Hepatic stellate cell (primary cell): ENCODE data around the gene TNFRSF25.
"Not testable (repeated sequence)": the region's sequence is repeated elsewhere in the genome, so short reads cannot be mapped to it uniquely, and the experiment has no call there.

Experiments used
- DNase-seq: peaks from one replicate; pipeline ENCODE4 v3.0.0; 2011; ENCODE audit warnings: low spot score

Gene TNFRSF25

DNA sequence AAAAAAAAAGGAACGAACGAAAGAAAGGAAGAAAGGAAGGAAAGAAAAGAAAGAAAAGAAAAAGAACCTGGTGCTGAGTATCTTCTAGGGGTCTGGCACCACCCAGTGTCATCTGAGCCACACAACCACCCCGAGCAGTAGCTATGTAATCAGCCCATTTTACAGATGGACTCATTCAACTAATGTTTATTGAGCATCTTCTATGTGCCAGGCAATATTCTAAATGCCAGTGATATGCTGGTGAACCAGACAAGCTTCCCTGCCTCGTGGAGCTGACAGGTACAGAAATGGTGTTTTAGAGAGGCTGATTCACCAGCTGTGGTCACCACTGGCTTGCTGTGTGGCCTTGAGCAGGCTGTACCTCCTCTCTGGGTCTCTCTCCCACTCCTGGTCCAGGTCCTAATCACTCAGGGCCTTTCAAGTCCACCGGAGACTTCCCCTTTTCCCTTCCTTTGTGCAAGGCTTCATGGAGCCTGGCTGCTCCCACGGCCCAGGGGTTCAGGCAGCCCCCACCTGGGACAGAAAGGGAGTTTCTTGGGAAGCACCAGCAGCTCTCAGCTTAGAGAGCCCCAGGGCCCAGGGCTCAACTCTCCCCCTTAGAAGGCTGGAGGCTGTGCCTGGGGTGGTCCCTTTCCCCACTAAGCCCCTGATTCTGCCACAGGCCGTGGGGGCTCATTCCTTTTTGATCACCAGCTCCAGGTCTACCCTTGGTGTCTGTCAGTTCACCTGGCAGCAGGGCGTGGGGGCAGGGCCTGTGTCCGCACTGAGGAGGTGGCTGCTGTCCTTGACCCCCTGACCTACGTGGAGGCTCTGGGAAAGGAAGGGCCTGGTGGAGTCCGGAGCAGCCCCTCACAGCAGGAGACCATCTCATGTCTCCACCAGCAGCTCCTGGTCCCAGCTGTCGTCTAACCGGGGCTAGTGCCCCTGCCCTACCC lies 34.1 kb downstream of the TNFRSF25 start:
- not testable (repeated sequence) for DNase-seq

DNA sequence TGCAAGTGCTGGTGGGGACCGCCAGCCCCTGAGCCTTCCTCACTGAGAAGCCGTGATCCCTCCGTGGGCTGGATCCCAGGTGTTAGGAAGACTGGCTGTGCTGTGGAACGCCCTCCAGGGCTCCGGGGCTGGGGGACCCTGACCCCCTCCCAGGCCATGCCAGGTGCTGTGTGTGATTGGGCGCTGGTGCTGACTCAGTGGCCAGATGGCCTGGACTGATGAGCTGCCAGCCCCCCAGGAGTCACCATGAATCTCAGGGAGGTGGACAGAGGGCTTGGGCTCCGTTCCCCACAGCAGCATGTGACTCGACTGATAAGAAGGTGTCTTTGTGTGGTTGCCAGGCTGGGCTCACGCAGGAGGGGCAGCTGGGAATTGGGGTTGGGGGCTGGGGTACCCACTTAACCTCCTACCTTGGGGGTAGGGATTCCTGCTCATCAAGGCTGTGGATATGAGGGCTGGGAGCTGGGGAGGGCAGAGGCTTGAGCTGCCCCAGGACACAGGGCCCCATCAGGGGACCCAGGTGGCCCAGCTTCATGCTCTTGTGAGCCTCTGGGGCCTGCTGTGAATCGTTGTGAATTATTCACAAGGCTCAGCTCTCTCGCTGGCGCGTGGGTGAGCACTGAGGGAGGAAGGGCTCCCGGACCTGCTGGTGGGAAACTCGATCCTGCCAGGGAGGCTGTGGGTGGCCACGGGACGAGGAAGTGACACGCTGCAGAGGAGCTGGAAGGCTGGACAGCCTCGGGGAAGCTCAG lies 36.1 kb downstream of the TNFRSF25 start:
- DNase-seq: not testable (repeated sequence)

DNA sequence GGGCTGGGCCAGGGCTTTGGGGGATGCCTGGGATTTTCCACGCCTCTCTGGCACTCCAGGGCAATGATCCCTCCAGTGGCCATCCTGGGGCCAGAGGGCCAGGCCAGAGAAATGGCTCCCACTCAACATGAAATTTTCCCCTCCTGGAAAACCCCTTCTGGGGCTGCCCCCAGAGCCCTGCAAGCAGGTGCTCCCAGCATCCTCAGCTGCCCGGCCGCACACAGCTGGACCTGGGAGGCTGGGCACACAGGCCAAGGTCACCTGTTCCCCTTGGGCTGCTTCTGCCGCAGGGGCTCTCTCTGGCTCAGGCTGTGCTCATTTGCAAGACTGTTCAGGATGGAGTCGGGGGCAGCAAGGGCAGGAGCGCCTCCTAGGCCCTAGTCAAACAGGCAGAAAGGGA lies 37.5 kb downstream of the TNFRSF25 start:
- not testable (repeated sequence) for DNase-seq

DNA sequence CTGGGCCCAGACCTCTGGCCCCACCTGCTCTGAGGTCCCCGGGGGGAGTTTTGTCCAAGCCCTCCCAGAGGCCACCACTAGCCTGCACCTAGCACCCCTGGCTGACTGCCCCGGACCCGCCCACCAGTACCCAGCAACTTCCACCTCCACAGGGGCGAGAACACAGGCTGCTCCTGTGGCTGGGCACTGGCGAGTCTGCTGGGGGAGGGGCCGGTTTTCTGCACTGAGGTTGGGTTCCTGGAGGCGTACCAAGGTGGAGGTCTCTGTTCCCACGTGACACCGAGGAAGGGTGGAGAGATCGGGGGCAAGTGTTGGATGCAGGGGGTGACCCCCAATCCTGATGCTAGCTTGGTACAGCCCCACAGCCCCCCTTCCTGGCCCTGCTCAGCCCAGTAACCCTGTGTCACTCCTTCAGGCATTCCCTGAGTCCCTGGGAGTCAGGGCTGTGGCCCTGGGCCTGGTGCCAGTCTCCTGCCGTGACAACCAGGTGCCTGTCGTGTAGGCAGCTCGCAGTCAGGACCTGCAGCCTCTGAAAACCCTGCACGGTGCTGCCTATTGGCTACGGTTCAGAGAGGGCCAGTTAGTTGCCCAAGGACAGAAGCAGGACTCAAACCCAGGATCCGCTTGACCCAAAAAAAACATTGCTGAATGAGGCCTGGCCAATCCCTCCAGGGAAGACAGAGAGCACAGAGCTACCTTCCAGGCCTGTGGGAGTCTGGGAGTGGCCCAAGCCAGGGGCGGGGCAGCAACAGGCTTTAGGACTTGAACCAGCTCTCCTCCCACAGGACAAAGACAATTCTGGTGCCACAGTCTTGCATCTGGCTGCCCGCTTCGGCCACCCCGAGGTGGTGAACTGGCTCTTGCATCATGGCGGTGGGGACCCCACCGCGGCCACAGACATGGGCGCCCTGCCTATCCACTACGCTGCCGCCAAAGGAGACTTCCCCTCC lies 38.3 kb downstream of the TNFRSF25 start:
- DNase-seq: no peak

DNA sequence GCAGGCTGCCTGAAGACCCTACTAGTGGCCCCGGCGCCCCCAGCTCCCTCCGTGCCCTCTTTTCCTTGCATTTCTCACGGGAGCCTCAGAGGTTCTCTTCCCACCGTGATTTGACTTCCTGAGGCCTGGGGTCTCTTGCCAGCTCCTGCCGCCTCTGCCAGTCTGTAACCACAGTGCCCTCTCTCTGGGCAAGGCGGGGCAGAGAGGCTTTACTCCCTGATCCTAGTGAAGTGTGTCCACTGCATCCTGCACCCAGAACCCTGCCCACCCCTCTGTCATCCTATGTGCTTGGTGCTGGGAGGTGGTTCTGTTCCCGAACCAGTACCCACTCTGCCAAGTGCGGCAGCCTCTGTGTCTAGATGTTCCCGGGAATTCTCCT lies 39.0 kb downstream of the TNFRSF25 start:
- DNase-seq: no peak

DNA sequence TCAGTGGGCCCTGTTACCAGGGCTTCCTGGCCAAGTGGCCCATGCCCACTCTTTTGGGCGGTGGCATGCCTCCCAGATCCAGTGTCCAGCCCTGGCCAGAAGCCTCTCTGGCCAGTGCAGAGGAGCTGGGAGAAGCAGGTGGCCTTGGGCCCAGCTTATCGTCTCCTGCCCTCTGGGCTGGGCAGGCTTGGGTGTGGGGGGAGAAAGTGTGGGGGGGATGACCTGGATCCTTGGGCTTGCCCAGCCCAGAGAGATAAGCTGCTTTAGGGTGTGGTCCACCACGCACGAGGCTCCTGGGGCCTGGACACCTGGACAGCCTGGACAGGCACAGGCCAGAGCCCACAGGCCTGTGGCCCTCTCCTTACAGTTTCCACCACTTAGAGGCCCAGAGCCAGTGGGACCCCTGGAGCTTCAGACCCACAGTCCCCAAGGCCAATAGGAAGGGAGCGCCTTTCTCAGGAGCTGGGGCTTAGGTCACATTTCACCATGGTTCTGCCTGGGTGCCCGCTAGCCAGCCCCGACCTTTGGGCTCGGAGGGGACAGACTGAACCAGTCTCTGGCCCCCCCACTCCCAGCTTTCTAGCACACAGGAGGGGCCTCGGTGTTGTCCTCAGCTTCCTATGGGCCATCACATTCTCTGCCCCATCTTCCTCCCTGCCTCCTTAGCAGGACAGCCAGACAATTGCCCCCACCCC lies 39.5 kb downstream of the TNFRSF25 start:
- no peak for DNase-seq

DNA sequence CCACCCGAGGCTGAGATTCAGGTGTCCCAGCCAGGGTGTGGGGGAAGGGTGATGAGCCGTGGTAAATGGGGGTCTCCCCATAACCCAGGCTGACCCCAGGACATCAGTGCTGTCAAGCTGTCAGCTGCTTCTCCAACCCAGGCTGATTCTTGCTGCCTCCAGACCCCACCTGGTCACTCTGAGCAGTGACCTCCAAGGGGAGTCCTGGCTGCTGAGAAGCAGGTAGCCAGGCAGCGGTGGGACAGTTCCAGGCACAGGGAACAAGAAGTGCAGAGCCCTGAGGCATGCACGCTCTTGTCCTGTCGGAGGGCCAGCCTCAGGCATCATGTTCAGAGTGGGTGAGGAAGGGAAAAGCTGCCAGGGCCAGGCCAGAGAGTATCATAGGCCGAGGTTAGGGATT lies 40.3 kb downstream of the TNFRSF25 start:
- DNase-seq: no peak

DNA sequence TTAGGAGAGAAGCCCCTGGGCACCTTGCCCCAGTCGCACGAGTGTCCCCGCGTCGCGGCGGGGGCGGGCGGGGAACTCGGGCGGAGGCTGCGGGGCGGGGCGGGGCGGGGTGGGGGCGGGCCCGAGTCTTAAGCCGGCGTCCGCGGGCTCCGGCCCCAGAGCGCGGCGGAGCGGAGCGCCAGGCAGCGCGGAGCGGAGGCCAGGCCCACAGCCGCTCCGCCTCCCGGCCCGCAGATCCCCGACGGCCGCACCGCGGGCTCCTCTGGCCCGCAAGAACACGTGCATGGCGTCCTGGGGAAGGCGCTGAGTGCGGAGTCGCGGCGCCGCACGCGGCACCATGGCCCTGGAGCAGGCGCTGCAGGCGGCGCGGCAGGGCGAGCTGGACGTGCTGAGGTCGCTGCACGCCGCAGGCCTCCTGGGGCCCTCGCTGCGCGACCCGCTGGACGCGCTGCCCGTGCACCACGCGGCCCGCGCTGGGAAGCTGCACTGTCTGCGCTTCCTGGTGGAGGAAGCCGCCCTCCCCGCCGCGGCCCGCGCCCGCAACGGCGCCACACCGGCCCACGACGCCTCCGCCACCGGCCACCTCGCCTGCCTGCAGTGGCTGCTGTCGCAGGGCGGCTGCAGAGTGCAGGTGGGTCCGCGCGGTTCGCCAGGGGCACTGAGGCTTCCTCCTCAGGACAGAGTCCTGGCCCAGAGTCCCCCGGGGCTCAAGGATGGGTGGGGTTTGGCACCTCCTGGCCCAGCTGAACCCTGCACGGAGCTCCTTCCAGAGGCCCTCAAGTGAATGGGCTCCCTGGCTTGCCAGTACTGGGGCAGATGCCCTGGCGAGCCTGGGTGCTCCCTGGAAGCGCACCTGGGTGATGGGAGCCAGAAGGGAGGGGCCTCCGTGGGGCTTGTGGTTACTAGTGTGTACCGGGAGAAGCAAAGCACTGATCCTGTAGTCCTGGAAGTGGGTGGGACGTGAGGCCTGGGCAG lies 41.1 kb downstream of the TNFRSF25 start, which contains the start of gene ESPN:
Gene ESPN (plus strand): TSS at position 158 of the 975 bp plus-strand sequence. CDS start 180 bp downstream, at position 338.
- no peak for DNase-seq

DNA sequence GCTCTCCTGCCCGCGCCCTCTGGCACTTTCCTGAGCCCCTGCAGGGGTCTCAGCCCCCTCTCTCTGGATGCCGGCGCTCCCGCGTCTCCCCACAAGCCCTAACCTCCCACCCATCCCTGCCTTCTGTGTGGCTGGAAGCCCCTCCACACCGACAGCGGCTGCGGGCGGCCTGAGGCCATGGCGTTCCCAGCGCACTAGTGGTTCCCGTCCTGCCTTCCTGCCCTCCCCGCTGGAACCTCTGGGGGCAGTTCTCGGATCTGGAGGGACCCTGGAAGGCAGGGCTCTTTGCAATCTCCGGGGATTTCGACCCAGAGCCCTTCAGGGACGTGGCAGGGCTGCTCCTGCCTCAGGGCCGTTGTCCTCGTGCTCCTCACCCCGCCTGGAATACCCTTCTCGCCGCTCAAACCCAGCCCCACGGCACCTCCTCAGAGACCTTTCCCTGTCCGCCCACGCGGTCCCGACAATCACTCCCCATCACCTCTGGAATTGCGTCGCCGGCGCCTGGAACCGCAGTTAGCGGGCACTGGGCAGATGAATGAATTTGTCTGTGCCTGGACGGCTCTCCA lies 41.9 kb downstream of the TNFRSF25 start:
- no peak for DNase-seq

DNA sequence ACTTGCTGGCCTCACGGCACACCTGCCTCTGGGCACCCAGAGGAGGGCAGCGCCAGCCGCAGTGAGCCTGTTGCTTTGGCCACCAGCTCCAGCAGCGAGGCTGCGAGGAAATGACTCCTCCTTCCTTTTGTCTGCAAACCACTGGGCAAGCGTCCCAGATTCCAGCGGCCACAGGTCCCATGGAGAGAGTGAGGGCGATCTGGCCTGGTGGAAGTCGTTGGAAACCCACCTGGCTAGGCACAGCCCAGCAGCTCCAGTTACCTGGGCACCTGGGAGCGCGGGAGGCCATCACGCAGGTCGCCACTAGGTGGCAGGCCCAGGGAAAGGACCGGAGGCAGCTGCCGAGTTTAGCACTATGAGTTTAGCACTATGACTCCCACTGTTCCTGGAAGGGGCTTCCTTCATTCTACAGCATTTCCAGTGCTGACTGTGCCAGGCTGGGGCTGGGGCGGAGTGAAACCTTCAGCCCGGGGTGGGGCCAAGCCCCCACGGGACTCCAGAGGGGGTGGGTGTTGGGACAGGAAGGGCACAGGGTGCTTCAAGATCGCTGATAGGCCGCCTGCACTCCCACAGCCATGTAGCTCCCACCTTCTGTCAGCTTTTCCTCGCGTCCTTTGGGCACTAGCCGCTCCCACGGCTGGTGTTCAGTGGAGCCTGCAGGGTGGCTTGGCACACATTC lies 42.5 kb downstream of the TNFRSF25 start:
- DNase-seq: no peak

DNA sequence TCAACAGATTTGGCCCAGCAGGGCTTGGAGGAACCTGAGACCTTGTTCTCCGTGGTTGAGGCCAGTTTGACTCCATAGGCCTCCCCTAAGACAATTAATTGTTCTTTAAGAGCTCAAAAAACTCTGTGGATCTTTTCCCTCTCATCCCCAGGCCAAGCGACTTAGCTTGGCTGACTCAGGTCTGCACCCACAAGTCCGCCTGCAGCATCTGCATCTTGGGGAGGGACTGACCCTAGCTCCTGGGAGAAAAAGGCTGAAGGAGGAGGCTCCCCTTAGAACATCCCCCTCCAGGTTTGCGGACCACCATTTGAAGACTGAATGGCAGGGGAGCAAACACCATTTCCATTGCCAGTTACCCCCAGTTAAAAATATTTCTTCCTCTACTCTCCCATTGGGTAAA lies 44.7 kb downstream of the TNFRSF25 start:
- DNase-seq: no peak

DNA sequence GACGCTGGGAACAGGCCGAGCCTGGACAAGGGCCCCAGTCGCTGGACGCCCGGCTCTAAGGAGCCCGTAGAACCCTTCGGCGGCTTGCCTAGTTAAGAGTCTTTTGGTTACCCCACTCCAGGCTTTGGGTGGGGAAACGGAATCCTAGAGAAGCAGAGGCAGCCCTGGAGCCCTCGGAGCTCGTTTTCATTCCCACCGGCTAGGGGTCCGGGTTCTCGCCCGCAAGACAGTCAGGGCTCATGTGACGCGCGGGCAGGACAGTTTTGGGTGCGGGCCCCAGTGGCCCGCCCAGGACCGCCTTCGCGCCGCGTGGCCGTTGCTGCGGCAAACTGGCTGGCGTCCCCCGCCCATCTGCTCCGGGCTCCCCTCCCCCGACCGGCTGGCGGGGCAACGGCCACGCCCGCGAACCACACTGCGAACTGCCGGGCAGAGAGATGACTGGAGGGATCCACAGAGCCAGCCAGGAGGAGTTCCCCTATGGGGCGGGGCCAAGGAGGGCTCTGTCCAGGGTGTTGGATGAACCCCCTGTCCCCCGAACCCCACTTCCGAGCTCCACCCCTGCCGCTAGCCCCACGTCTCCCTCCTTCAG lies 45.4 kb downstream of the TNFRSF25 start:
- DNase-seq: no peak

DNA sequence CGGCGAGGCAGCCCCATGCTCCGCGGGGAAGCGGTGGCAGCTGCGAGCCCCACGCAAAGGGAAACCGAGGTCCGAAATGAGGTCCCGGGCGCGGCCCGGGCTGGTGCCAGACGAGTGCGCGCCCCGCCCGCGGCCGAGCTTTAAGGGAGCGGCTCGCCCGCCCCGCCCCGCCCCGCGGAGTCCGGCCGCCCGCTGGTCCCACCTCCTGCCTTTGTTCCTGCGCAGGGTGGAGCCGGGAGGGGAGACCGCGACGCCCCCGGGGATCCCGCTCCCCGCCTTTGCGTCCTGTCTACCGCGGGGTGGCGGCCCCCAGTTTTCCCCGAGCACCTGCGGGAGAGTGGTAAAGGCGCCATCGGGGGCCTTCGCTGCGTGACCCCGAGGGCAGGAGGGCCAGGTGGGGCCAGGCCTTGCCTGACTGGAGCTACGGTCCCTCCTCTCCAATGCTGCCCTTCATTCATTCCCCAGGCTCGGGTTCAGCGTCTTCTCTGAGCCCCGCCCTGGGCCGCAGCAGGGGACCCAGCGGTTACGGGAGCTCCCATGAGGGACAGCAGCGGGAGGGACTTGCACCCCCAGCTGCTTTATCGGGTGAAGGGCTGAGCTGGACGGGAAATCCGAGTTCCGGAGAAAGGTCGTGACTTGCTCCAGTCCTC lies 46.0 kb downstream of the TNFRSF25 start, which contains the start of gene HES2:
Gene HES2 (minus strand): TSS at position 116 of the 650 bp plus-strand sequence. CDS start 99 bp downstream, at position 17.
- no peak for DNase-seq

DNA sequence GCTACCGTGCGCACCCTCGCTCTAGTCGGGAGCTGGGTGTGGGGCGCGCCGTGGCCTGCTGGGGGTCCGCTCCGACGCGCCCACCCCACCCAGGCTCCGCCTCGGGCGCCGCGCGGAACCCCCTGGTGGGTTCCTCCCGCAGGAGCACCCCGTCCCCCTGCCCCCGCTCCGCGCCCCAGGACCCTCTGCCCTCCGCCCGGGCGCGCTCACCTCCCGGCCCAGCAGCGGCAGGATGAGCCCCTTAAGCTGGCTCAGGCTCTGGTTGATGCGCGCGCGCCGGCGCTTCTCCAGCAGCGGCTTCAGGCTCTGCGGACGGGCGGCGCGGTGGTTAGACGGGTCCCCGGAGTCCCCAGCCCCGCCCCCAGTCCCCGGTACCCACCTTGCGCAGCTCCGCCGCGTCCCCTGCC lies 46.6 kb downstream of the TNFRSF25 start:
- DNase-seq: no peak

DNA sequence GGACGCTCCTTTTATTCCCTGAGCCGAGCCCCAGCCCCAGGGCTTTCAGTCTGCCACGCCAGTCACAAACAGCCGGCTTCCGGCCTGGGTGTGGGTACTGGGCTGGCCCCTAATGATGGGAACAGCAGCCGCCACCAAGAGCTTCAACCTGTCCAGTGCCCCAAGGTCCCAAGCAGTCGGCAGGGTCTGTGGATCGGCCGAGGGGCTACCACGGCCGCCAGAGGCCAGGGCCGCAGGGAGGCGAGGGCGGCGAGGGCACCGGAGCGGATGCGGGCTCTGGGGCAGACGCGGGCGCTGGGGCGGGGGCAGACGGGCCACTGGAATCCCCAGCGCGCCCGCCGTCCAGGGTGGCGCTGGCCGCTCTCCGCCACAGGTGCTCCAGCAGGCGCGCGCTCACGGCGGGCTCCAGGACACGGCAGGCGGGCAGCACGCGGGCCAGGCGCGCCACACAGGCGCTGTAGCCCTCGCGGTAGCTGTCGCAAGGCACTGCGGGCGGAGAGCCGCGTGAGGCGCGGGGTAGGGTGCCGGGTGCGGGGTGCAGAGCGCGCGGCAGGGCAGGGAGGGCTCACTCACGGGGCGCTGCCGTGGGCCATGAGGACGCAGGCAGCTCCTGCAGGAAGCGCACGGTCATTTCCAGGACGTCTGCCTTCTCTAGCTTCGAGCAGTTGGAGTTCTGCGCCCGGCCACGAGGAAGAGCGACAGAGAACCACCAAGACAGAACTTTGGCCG lies 47.1 kb downstream of the TNFRSF25 start:
- DNase-seq: no peak

DNA sequence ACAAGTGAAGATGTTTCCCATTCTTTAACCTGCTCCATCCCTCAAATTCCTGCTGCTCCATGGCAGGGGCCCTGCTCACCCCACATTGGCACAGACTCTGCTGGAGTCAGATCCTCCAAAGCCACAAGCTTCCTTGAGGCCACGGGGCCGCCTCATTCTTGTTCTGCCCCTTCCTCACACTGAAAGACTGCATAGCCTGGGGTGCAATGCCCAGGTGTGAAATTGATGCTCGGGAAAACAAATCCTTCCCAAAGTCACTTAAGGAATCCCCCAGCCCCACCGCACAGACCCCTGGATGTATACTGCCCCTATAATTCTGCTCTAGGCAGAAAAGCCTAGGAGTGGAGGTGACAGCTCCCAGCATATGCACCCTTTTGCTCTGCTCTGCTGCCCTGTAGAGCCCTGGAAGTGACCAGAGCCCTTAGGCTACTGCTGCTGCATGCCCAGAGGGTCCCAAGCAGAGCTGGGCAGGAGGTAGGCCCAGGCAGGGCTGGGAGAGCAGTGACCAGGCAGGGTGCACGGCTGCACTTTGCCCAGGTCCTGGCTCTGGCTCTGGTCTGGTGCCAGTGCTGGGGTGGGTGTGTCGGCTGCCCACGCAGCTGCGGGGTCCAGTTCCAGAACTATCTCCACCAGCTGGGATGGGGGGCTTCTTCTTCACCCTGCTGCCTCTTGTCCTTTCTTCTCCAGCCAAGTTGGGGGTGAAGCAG lies 47.9 kb downstream of the TNFRSF25 start:
- no peak for DNase-seq

DNA sequence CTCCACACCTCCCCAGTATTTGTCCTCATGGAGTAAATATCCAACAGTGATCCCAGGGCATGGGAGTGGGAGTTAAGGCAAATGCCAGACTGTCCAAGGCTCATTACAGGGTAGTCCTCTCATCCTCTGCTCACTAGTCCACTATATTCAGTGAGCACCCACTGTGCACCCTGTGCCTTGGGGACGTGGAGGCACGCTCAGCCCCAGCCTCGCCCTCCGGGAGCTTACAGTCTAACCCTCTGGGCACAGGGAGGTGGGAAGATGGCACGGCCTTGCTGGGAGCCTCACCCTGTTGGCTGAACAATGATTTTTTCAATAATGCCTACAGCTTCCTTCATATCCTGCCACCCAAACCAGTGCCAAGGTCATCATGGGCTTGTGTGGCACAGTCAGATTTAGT lies 49.1 kb downstream of the TNFRSF25 start:
- DNase-seq: no peak
